WI38 (cell line): ENCODE measurements around the gene RELL1.

ENCODE experiments used
- H3K4me3 ChIP-seq: 2 replicates; pipeline ENCODE4 v1.5.1; 2011; ENCODE audit warnings: low read depth, mild to moderate bottlenecking, control low read depth, low read length
- CTCF ChIP-seq: IDR thresholded peaks from 2 replicates; pipeline ENCODE4 v1.5.1; 2012; ENCODE audit warnings: low read depth, mild to moderate bottlenecking, control low read depth, low read length

The RELL1 gene

GRCh38 chr4:37653601-37654000 is 32.6 kb downstream of the RELL1 start:
- no peak overlapping the region for H3K4me3 ChIP-seq
- no peak for TF ChIP-seq CTCF

GRCh38 chr4:37652747-37653527 is 33.2 kb downstream of the RELL1 start:
- no peak for TF ChIP-seq CTCF
- H3K4me3 ChIP-seq = no peak overlapping the region

- no peak overlapping the region for H3K4me3 ChIP-seq
- TF ChIP-seq CTCF = no peak
Observed at GRCh38 chr4:37651781-37652377, 34.3 kb downstream of the RELL1 start.

GRCh38 chr4:37650481-37650880 is 35.7 kb downstream of the RELL1 start:
- H3K4me3 ChIP-seq = no peak overlapping the region
- no peak for TF ChIP-seq CTCF

GRCh38 chr4:37649268-37649667 is 36.9 kb downstream of the RELL1 start:
- TF ChIP-seq CTCF = no peak
- H3K4me3 ChIP-seq = no peak overlapping the region

GRCh38 chr4:37648084-37648817 is 37.9 kb downstream of the RELL1 start:
- TF ChIP-seq CTCF = no peak
- peak overlapping the region; percentile 39 for H3K4me3 ChIP-seq

GRCh38 chr4:37646247-37646646 is 39.9 kb downstream of the RELL1 start:
- no peak for TF ChIP-seq CTCF
- no peak overlapping the region for H3K4me3 ChIP-seq
